Prostate gland (tissue), 2 donors: ENCODE measurements around the gene SKIL.

Source experiments
- POLR2A ChIP-seq: fragments of 450-650 bp; IDR thresholded peaks from one replicate; pipeline ENCODE4 v1.6.1; 2016; ENCODE audit warnings: antibody characterized with exemption, mild to moderate bottlenecking
- TF ChIP-seq, protein P1 (sequence below), 4 experiments: fragments of 200-600 bp in 2 of 4; fragments of 450-650 bp in 2 of 4; sonication (generic) in 2 of 4; IDR thresholded peaks; 1 replicate in 3 of 4; 2 replicates in 1 of 4; pipeline ENCODE4 v1.5.1; 2016 to 2019; ENCODE audit warnings: antibody characterized with exemption in 4 of 4, mild to moderate bottlenecking in 2 of 4, moderate library complexity in 2 of 4

DNA sequence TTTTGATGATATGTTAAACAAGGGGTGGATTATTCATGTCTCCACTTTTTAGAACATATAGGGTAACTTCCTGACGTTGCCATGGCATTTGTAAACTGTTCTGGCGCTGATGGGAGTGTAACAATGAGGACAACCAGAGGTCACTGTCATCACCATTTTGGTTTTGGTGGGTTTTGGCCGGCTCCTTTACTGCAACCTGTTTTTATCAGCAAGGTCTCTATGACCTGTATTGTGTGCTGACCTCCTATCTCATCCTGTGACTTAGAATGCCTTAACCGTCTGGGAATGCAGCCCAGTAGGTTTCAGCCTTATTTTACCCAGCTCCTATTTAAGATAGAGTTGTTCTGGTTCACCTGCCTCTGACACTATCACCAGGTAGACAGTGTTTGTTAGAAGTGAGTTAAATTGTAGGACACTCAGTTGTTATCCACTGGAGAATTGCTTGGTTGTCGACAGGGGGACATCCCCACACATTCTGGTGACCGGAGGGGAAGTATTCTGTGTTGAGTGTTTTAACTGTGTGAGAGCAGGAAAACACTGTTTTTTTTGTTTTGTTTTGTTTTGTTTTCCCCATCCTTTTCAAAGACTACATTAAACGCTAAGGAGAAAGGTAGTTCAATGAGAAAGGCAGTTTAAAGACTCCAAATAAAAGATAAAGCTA is 36.9 kb upstream of the SKIL start:
- TF ChIP-seq, protein P1, sequence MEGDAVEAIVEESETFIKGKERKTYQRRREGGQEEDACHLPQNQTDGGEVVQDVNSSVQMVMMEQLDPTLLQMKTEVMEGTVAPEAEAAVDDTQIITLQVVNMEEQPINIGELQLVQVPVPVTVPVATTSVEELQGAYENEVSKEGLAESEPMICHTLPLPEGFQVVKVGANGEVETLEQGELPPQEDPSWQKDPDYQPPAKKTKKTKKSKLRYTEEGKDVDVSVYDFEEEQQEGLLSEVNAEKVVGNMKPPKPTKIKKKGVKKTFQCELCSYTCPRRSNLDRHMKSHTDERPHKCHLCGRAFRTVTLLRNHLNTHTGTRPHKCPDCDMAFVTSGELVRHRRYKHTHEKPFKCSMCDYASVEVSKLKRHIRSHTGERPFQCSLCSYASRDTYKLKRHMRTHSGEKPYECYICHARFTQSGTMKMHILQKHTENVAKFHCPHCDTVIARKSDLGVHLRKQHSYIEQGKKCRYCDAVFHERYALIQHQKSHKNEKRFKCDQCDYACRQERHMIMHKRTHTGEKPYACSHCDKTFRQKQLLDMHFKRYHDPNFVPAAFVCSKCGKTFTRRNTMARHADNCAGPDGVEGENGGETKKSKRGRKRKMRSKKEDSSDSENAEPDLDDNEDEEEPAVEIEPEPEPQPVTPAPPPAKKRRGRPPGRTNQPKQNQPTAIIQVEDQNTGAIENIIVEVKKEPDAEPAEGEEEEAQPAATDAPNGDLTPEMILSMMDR (IDR thresholded peaks at IDR 0.05): no peak
- no peak for TF ChIP-seq POLR2A
